HUES6 (cell line): Measurements from ENCODE around the gene SMARCD3.

Source experiments
- H3K27ac ChIP-seq: 2 replicates; pipeline ENCODE4 v1.7.0; 2013; ENCODE audit warnings: low read depth, mild to moderate bottlenecking, low read length, inconsistent platforms
- H3K27me3 ChIP-seq: 2 replicates; pipeline ENCODE4 v1.6.1; 2013; ENCODE audit warnings: low read length; ENCODE audit not compliant: control insufficient read depth, insufficient read depth
- H3K36me3 ChIP-seq: 2 replicates; pipeline ENCODE4 v1.6.1; 2013; ENCODE audit warnings: low read length; ENCODE audit not compliant: control insufficient read depth, insufficient read depth
- H3K4me1 ChIP-seq: 2 replicates; pipeline ENCODE4 v1.6.1; 2013; ENCODE audit warnings: low read length; ENCODE audit not compliant: control insufficient read depth, insufficient read depth
- H3K4me3 ChIP-seq: 2 replicates; pipeline ENCODE4 v1.5.1; 2013; ENCODE audit warnings: low read depth, low read length
- H3K9ac ChIP-seq: one replicate; pipeline ENCODE4 v1.6.1; 2013; ENCODE audit warnings: mild to moderate bottlenecking, low read length
- H3K9me3 ChIP-seq: 2 replicates; pipeline ENCODE4 v1.6.1; 2013; ENCODE audit warnings: low read depth, low read length; ENCODE audit not compliant: control insufficient read depth, insufficient read depth

The SMARCD3 gene

GRCh38 chr7:151246851-151247580 is 1.5 kb downstream of the SMARCD3 start:
- Histone ChIP-seq H3K9ac (no peak overlapping the region), H3K4me1 (peaks cover 57% of the 10 kb centered on the region), H3K27ac (no peak overlapping the region), H3K27me3 (peaks cover 67% of the 10 kb centered on the region), H3K4me3 (peak overlapping the region; percentile 71; the same call in 1 of the 2 replicates), H3K36me3 (no peaks in the 10 kb centered on the region), H3K9me3 (no peaks in the 10 kb centered on the region)

GRCh38 chr7:151246102-151246850 is 2.2 kb downstream of the SMARCD3 start:
- Histone ChIP-seq H3K4me1 (peaks cover 55% of the 10 kb centered on the region), H3K9me3 (no peaks in the 10 kb centered on the region), H3K9ac (no peak overlapping the region), H3K27ac (no peak overlapping the region), H3K4me3 (peak overlapping the region; percentile 58), H3K36me3 (peaks cover 3% of the 10 kb centered on the region; the same call in 1 of the 2 replicates), H3K27me3 (peaks cover 65% of the 10 kb centered on the region)

- H3K4me1 ChIP-seq = peaks cover 47% of the 10 kb centered on the region
- peak overlapping the region; percentile 58 for H3K4me3 ChIP-seq
- H3K9me3 ChIP-seq = no peaks in the 10 kb centered on the region
- peak overlapping the region; percentile 50 for H3K9ac ChIP-seq
- H3K27ac ChIP-seq = no peak overlapping the region
- H3K36me3 ChIP-seq = peaks cover 3% of the 10 kb centered on the region; the same call in 1 of the 2 replicates
- H3K27me3 ChIP-seq = peaks cover 57% of the 10 kb centered on the region
Measured at GRCh38 chr7:151245360-151246101, 3.0 kb downstream of the SMARCD3 start.

GRCh38 chr7:151244841-151245346 is 3.6 kb downstream of the SMARCD3 start:
- Histone ChIP-seq H3K27ac (no peak overlapping the region), H3K9ac (no peak overlapping the region), H3K36me3 (peaks cover 5% of the 10 kb centered on the region; the same call in 1 of the 2 replicates), H3K4me3 (peak overlapping the region; percentile 58), H3K4me1 (peaks cover 41% of the 10 kb centered on the region), H3K9me3 (no peaks in the 10 kb centered on the region), H3K27me3 (peaks cover 51% of the 10 kb centered on the region)

GRCh38 chr7:151244196-151244840 is 4.2 kb downstream of the SMARCD3 start:
- Histone ChIP-seq H3K27ac (no peak overlapping the region), H3K36me3 (peaks cover 8% of the 10 kb centered on the region; the same call in 1 of the 2 replicates), H3K9me3 (no peaks in the 10 kb centered on the region), H3K27me3 (peaks cover 46% of the 10 kb centered on the region), H3K9ac (no peak overlapping the region), H3K4me3 (peak overlapping the region; percentile 58), H3K4me1 (peaks cover 37% of the 10 kb centered on the region)

GRCh38 chr7:151243408-151244195 is 4.9 kb downstream of the SMARCD3 start:
- no peak overlapping the region for H3K27ac ChIP-seq
- H3K36me3 ChIP-seq = peaks cover 13% of the 10 kb centered on the region; the same call in 1 of the 2 replicates
- peaks cover 39% of the 10 kb centered on the region for H3K27me3 ChIP-seq
- H3K4me3 ChIP-seq = no peak overlapping the region
- peaks cover 35% of the 10 kb centered on the region for H3K4me1 ChIP-seq
- no peaks in the 10 kb centered on the region for H3K9me3 ChIP-seq
- H3K9ac ChIP-seq = no peak overlapping the region

- no peak overlapping the region for H3K27ac ChIP-seq
- no peak overlapping the region for H3K9ac ChIP-seq
- no peak overlapping the region for H3K4me3 ChIP-seq
- H3K4me1 ChIP-seq = peaks cover 35% of the 10 kb centered on the region
- H3K36me3 ChIP-seq = peaks cover 14% of the 10 kb centered on the region
- peaks cover 34% of the 10 kb centered on the region for H3K27me3 ChIP-seq
- H3K9me3 ChIP-seq = no peaks in the 10 kb centered on the region
Measured at GRCh38 chr7:151243045-151243349, 5.5 kb downstream of the SMARCD3 start.

- H3K9ac ChIP-seq = no peak overlapping the region
- H3K27me3 ChIP-seq = peaks cover 28% of the 10 kb centered on the region
- no peak overlapping the region for H3K27ac ChIP-seq
- H3K36me3 ChIP-seq = peaks cover 20% of the 10 kb centered on the region
- H3K4me3 ChIP-seq = no peak overlapping the region
- no peaks in the 10 kb centered on the region for H3K9me3 ChIP-seq
- peaks cover 30% of the 10 kb centered on the region for H3K4me1 ChIP-seq
Measured at GRCh38 chr7:151242159-151243044, 6.1 kb downstream of the SMARCD3 start.

- Histone ChIP-seq H3K9ac (no peak overlapping the region), H3K27me3 (peaks cover 21% of the 10 kb centered on the region), H3K9me3 (no peaks in the 10 kb centered on the region), H3K4me3 (no peak overlapping the region), H3K27ac (no peak overlapping the region), H3K36me3 (peaks cover 26% of the 10 kb centered on the region), H3K4me1 (peaks cover 23% of the 10 kb centered on the region)
Measured at GRCh38 chr7:151241755-151242096, 6.8 kb downstream of the SMARCD3 start.
